WTC11 (cell line): ENCODE data around the gene LIPH. TPM values are rescaled to one million over a fixed set of nuclear protein-coding genes. Genes with fewer than 3 reads are reported as not detected.

Experiments used
- ATAC-seq: fragments of 200-7000 bp; cut with Tn5 transposase; 2 replicates; pipeline ENCODE4 v1.10.0; 2021; ENCODE audit warnings: mild to moderate bottlenecking, moderate library complexity
- CTCF ChIA-PET: fragments of 300-600 bp; sonication (Branson Sonifier 250); formaldehyde crosslinking; loops from one replicate; lab custom pipeline; 2021; ENCODE audit warnings: antibody characterized with exemption; lab: Charles Lee
- POLR2A ChIA-PET: fragments of 350-600 bp; sonication (Branson Sonifier 250); formaldehyde crosslinking; loops from one replicate; lab custom pipeline; 2021; ENCODE audit warnings: antibody characterized with exemption; lab: Charles Lee
- DNase-seq: peaks from one replicate; pipeline ENCODE4 v3.0.0; 2021; ENCODE audit warnings: low spot score
- H3K27ac Mint-ChIP-seq: 2 replicates; pipeline ENCODE4 v1.8.0; 2021; ENCODE audit warnings: mixed read lengths
- H3K27me3 Mint-ChIP-seq: 2 replicates; pipeline ENCODE4 v1.8.0; 2021; ENCODE audit warnings: low read depth, mild to moderate bottlenecking, moderate library complexity, mixed read lengths
- H3K36me3 Mint-ChIP-seq: 2 replicates; pipeline ENCODE4 v1.8.0; 2021; ENCODE audit warnings: mixed read lengths
- H3K4me1 Mint-ChIP-seq: 2 replicates; pipeline ENCODE4 v1.8.0; 2022; ENCODE audit warnings: mixed read lengths
- H3K4me3 Mint-ChIP-seq: 2 replicates; pipeline ENCODE4 v1.8.0; 2021; ENCODE audit warnings: mild to moderate bottlenecking, moderate library complexity, mixed read lengths
- H3K9me3 Mint-ChIP-seq: 2 replicates; pipeline ENCODE4 v1.8.0; 2021; ENCODE audit warnings: mixed read lengths
- GABPB1 ChIP-seq: sonication (generic); formaldehyde crosslinking; IDR thresholded peaks from 2 replicates; pipeline ENCODE4 v1.8.1; 2023; ENCODE audit warnings: mild to moderate bottlenecking, missing genetic modification reagents
- GTF2I ChIP-seq: fragments of 250-450 bp; sonication (Bioruptor Pico); conservative IDR thresholded peaks from 2 replicates; pipeline ENCODE4 v1.4.0; 2021; ENCODE audit warnings: mild to moderate bottlenecking
- IRF2 ChIP-seq: sonication (generic); formaldehyde crosslinking; IDR thresholded peaks from 2 replicates; pipeline ENCODE4 v1.8.0; 2022; ENCODE audit warnings: low read depth, missing genetic modification reagents, borderline replicate concordance
- TCF7 ChIP-seq: sonication (generic); formaldehyde crosslinking; IDR thresholded peaks from 2 replicates; pipeline ENCODE4 v1.8.0; 2022; ENCODE audit warnings: mild to moderate bottlenecking, low read depth, missing genetic modification reagents, moderate library complexity
- TP53 ChIP-seq: sonication (generic); formaldehyde crosslinking; IDR thresholded peaks from 2 replicates; pipeline ENCODE4 v1.8.1; 2023; ENCODE audit warnings: mild to moderate bottlenecking, missing genetic modification reagents
- ZBTB21 ChIP-seq: sonication (generic); formaldehyde crosslinking; IDR thresholded peaks from 2 replicates; pipeline ENCODE4 v1.8.1; 2023; ENCODE audit warnings: mild to moderate bottlenecking, missing genetic modification reagents, borderline replicate concordance
- ZNF263 ChIP-seq: sonication (generic); formaldehyde crosslinking; IDR thresholded peaks from 2 replicates; pipeline ENCODE4 v1.8.1; 2022; ENCODE audit warnings: low read depth, mild to moderate bottlenecking, moderate library complexity, missing genetic modification reagents
- ZNF671 ChIP-seq: fragments of 250-450 bp; sonication (Bioruptor Pico); IDR thresholded peaks from 2 replicates; pipeline ENCODE4 v1.8.0; 2021; ENCODE audit warnings: mild to moderate bottlenecking
- total RNA-seq: library from RNA; stranded (reverse); gene quantifications from 3 replicates; pipeline ENCODE4 v1.2.3, GENCODE V29; 2021
- TF ChIP-seq, protein P1 (sequence below): sonication (generic); formaldehyde crosslinking; IDR thresholded peaks from 2 replicates; pipeline ENCODE4 v1.8.1; 2022; ENCODE audit warnings: low read depth, missing genetic modification reagents, borderline replicate concordance
- TF ChIP-seq, protein P2 (sequence below): sonication (generic); formaldehyde crosslinking; IDR thresholded peaks from 2 replicates; pipeline ENCODE4 v1.8.0; 2023; ENCODE audit warnings: missing genetic modification reagents
- TF ChIP-seq, protein P3 (sequence below): sonication (generic); formaldehyde crosslinking; IDR thresholded peaks from 2 replicates; pipeline ENCODE4 v1.8.1; 2023; ENCODE audit warnings: mild to moderate bottlenecking, missing genetic modification reagents, borderline replicate concordance
- TF ChIP-seq, protein P4 (sequence below): fragments of 250-450 bp; sonication (Bioruptor Pico); IDR thresholded peaks from 2 replicates; pipeline ENCODE4 v2.1.2; 2022; ENCODE audit warnings: mild to moderate bottlenecking, moderate library complexity
- TF ChIP-seq, protein P5 (sequence below): sonication (generic); formaldehyde crosslinking; IDR thresholded peaks from 2 replicates; pipeline ENCODE4 v1.8.0; 2022; ENCODE audit warnings: mild to moderate bottlenecking, missing genetic modification reagents
- TF ChIP-seq, protein P6 (sequence below): sonication (generic); formaldehyde crosslinking; IDR thresholded peaks from 2 replicates; pipeline ENCODE4 v1.8.0; 2023; ENCODE audit warnings: mild to moderate bottlenecking, missing genetic modification reagents
- TF ChIP-seq, protein P7 (sequence below): sonication (generic); formaldehyde crosslinking; IDR thresholded peaks from 2 replicates; pipeline ENCODE4 v1.8.1; 2022; ENCODE audit warnings: mild to moderate bottlenecking, missing genetic modification reagents, moderate library complexity, borderline replicate concordance

The LIPH gene
- total RNA-seq, 1 experiment from 2014 or later = 0.07 TPM

DNA sequence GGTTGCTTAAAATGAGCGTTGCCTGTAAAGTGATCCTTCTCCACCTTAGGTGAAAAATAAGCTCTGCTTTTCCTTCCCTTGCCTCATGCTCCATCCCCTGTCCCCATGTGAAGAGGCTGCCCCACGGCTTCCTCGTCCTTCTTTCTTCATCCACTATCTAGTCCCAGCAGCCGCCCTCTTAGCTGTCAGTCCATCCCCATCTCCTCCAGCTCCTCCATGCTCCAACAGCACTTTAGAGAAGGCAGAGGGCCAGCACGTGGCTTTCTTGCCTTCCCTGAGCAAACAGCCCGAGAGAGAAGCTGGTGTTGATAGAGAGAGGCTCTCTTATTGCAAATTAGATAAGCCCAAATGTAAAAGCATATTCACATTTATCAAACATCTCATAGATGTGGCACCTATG, 44.5 kb downstream of the LIPH start (continued):
- TF ChIP-seq, protein P1, sequence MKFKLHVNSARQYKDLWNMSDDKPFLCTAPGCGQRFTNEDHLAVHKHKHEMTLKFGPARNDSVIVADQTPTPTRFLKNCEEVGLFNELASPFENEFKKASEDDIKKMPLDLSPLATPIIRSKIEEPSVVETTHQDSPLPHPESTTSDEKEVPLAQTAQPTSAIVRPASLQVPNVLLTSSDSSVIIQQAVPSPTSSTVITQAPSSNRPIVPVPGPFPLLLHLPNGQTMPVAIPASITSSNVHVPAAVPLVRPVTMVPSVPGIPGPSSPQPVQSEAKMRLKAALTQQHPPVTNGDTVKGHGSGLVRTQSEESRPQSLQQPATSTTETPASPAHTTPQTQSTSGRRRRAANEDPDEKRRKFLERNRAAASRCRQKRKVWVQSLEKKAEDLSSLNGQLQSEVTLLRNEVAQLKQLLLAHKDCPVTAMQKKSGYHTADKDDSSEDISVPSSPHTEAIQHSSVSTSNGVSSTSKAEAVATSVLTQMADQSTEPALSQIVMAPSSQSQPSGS (CRISPR knock-in tag) = no peak
- TF ChIP-seq, protein P2, sequence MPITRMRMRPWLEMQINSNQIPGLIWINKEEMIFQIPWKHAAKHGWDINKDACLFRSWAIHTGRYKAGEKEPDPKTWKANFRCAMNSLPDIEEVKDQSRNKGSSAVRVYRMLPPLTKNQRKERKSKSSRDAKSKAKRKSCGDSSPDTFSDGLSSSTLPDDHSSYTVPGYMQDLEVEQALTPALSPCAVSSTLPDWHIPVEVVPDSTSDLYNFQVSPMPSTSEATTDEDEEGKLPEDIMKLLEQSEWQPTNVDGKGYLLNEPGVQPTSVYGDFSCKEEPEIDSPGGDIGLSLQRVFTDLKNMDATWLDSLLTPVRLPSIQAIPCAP (CRISPR knock-in tag) = no peak

DNA sequence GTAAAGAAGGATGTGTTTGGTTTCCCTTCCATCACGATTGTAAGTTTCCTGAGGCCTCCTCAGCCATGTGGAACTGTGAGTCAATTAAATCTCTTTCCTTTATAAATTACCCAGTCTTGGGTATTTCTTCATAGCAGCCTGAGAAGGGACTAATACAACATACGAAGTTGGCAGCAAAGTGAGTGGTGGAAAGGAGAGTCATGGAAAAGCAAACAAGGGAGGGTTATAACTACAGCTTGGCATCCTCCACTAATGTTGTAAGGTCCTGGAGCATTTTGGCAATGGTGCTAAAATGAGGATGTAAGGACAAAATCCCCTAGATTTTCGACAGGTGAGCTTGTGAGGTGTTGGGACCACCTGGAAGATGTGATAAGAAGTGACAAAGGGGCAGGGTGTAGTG, 47.8 kb downstream of the LIPH start:
- TF ChIP-seq, protein P3, sequence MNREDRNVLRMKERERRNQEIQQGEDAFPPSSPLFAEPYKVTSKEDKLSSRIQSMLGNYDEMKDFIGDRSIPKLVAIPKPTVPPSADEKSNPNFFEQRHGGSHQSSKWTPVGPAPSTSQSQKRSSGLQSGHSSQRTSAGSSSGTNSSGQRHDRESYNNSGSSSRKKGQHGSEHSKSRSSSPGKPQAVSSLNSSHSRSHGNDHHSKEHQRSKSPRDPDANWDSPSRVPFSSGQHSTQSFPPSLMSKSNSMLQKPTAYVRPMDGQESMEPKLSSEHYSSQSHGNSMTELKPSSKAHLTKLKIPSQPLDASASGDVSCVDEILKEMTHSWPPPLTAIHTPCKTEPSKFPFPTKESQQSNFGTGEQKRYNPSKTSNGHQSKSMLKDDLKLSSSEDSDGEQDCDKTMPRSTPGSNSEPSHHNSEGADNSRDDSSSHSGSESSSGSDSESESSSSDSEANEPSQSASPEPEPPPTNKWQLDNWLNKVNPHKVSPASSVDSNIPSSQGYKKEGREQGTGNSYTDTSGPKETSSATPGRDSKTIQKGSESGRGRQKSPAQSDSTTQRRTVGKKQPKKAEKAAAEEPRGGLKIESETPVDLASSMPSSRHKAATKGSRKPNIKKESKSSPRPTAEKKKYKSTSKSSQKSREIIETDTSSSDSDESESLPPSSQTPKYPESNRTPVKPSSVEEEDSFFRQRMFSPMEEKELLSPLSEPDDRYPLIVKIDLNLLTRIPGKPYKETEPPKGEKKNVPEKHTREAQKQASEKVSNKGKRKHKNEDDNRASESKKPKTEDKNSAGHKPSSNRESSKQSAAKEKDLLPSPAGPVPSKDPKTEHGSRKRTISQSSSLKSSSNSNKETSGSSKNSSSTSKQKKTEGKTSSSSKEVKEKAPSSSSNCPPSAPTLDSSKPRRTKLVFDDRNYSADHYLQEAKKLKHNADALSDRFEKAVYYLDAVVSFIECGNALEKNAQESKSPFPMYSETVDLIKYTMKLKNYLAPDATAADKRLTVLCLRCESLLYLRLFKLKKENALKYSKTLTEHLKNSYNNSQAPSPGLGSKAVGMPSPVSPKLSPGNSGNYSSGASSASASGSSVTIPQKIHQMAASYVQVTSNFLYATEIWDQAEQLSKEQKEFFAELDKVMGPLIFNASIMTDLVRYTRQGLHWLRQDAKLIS = no peak
- ATAC-seq (no peak), DNase-seq (no peak)
- H3K36me3 Mint-ChIP-seq = no peaks in the 10 kb centered on the region
- ChIA-PET CTCF (no interaction called here), POLR2A (no interaction called here)
- no peak overlapping the region for H3K27ac Mint-ChIP-seq
- H3K27me3 Mint-ChIP-seq = peaks cover 15% of the 10 kb centered on the region
- H3K4me3 Mint-ChIP-seq = no peak overlapping the region
- H3K4me1 Mint-ChIP-seq = peaks cover under 1% of the 10 kb centered on the region; the same call in 1 of the 2 replicates
- H3K9me3 Mint-ChIP-seq = no peaks in the 10 kb centered on the region

DNA sequence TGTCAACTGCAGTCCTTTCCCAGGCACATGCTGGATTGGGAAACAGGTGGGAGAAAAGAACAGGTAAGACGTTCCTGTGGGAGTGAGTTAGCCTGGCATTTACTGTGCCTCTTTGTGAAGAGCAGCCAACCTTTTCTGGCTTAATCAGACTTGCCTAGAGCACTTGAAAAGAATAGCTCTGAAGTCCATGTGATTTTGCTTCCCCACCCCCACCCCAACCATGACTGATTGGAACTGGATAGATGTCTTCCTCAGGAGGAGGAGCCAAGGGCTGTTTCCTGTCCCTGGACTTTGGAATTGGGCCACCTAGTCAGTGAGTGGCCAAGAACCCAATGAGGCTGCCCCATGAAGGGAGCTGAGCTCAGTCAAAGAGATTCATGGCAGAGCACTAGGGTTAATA, 48.9 kb downstream of the LIPH start:
- ATAC-seq (no peak), DNase-seq (no peak)
- H3K4me3 Mint-ChIP-seq = no peak overlapping the region
- H3K27me3 Mint-ChIP-seq = peaks cover 17% of the 10 kb centered on the region
- H3K4me1 Mint-ChIP-seq = peaks cover 3% of the 10 kb centered on the region; the same call in 1 of the 2 replicates
- ChIA-PET CTCF (no interaction called here), POLR2A (no interaction called here)
- TF ChIP-seq TP53 (CRISPR knock-in tag) (no peak), ZBTB21 (CRISPR knock-in tag) (no peak), TCF7 (CRISPR knock-in tag) (no peak)
- TF ChIP-seq, protein P4, sequence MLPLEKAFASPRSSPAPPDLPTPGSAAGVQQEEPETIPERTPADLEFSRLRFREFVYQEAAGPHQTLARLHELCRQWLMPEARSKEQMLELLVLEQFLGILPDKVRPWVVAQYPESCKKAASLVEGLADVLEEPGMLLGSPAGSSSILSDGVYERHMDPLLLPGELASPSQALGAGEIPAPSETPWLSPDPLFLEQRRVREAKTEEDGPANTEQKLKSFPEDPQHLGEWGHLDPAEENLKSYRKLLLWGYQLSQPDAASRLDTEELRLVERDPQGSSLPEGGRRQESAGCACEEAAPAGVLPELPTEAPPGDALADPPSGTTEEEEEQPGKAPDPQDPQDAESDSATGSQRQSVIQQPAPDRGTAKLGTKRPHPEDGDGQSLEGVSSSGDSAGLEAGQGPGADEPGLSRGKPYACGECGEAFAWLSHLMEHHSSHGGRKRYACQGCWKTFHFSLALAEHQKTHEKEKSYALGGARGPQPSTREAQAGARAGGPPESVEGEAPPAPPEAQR (CRISPR knock-in tag) = no peak
- TF ChIP-seq, protein P5, sequence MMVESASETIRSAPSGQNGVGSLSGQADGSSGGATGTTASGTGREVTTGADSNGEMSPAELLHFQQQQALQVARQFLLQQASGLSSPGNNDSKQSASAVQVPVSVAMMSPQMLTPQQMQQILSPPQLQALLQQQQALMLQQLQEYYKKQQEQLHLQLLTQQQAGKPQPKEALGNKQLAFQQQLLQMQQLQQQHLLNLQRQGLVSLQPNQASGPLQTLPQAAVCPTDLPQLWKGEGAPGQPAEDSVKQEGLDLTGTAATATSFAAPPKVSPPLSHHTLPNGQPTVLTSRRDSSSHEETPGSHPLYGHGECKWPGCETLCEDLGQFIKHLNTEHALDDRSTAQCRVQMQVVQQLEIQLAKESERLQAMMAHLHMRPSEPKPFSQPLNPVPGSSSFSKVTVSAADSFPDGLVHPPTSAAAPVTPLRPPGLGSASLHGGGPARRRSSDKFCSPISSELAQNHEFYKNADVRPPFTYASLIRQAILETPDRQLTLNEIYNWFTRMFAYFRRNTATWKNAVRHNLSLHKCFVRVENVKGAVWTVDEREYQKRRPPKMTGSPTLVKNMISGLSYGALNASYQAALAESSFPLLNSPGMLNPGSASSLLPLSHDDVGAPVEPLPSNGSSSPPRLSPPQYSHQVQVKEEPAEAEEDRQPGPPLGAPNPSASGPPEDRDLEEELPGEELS (CRISPR knock-in tag) = no peak
- H3K36me3 Mint-ChIP-seq = no peaks in the 10 kb centered on the region
- no peak overlapping the region for H3K27ac Mint-ChIP-seq
- no peaks in the 10 kb centered on the region for H3K9me3 Mint-ChIP-seq

DNA sequence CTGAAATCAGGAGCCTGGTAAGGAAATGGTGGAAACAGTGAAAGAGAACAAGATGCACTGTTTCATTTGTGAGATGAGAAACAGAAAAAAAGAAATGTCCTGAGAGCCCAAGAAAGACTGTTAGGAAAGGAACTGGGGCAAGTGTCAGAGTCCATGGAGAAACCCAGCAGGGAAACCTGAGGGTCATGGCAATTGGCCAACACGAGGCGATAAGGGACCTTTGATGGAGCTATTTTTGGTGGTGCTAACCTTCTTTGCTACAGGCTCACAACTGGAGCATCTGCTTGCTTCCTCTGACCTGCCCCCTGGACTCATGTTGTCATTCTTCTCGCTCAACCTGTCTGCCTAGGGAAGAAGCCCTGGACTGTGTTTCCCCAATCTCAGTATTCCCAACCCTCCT, 49.4 kb downstream of the LIPH start:
- no peaks in the 10 kb centered on the region for H3K9me3 Mint-ChIP-seq
- H3K27me3 Mint-ChIP-seq = peaks cover 17% of the 10 kb centered on the region
- H3K27ac Mint-ChIP-seq = 0 out of 2 replicates have a peak overlapping the region, but pooled peaks have one; percentile 12
- no peak for ATAC-seq
- POLR2A ChIA-PET = no interaction called here
- H3K36me3 Mint-ChIP-seq = no peaks in the 10 kb centered on the region
- no peak overlapping the region for H3K4me3 Mint-ChIP-seq
- peaks cover 3% of the 10 kb centered on the region; the same call in 1 of the 2 replicates for H3K4me1 Mint-ChIP-seq
- DNase-seq = no peak
- CTCF ChIA-PET = no interaction called here
- TF ChIP-seq ZNF671 (CRISPR knock-in tag) (no peak), ZNF263 (no peak), IRF2 (CRISPR knock-in tag) (no peak), GTF2I (no peak), GABPB1 (CRISPR knock-in tag) (no peak)
- TF ChIP-seq, protein P6, sequence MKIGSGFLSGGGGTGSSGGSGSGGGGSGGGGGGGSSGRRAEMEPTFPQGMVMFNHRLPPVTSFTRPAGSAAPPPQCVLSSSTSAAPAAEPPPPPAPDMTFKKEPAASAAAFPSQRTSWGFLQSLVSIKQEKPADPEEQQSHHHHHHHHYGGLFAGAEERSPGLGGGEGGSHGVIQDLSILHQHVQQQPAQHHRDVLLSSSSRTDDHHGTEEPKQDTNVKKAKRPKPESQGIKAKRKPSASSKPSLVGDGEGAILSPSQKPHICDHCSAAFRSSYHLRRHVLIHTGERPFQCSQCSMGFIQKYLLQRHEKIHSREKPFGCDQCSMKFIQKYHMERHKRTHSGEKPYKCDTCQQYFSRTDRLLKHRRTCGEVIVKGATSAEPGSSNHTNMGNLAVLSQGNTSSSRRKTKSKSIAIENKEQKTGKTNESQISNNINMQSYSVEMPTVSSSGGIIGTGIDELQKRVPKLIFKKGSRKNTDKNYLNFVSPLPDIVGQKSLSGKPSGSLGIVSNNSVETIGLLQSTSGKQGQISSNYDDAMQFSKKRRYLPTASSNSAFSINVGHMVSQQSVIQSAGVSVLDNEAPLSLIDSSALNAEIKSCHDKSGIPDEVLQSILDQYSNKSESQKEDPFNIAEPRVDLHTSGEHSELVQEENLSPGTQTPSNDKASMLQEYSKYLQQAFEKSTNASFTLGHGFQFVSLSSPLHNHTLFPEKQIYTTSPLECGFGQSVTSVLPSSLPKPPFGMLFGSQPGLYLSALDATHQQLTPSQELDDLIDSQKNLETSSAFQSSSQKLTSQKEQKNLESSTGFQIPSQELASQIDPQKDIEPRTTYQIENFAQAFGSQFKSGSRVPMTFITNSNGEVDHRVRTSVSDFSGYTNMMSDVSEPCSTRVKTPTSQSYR (CRISPR knock-in tag) = no peak
- TF ChIP-seq, protein P7, sequence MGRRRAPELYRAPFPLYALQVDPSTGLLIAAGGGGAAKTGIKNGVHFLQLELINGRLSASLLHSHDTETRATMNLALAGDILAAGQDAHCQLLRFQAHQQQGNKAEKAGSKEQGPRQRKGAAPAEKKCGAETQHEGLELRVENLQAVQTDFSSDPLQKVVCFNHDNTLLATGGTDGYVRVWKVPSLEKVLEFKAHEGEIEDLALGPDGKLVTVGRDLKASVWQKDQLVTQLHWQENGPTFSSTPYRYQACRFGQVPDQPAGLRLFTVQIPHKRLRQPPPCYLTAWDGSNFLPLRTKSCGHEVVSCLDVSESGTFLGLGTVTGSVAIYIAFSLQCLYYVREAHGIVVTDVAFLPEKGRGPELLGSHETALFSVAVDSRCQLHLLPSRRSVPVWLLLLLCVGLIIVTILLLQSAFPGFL (CRISPR knock-in tag) = no peak
- TF ChIP-seq, all 79 proteins: peak for 0
